ENCODE results near the gene MDP1. TPM values are rescaled to one million over a fixed set of nuclear protein-coding genes. Genes with fewer than 3 reads are reported as not detected.

The MDP1 gene
- total and polyA plus RNA-seq, 2 of the 8 experiments (the other 6 are each of a cell fraction or from before 2014, with no cell fraction given) = 17.7 to 32.2 TPM

GRCh38 chr14:24215495-24216344, at the start of gene MDP1 (continued):
- TF ChIP-seq JUND (IDR thresholded peaks at IDR 0.05; ENCODE audit: low read length) (peak; percentile 61), POLR2AphosphoS5 (IDR thresholded peaks at IDR 0.05; ENCODE audit: low read depth, low read length) (peak; percentile 85), CTBP2 (IDR thresholded peaks at IDR 0.05; ENCODE audit: borderline replicate concordance, insufficient read depth, insufficient read length, low read length) (no peak), SP2 (IDR thresholded peaks at IDR 0.05; ENCODE audit: low read length) (peak; percentile 75), CEBPB (IDR thresholded peaks at IDR 0.05; ENCODE audit: low read depth, low read length) (peak; percentile 97), MAFK (IDR thresholded peaks at IDR 0.05; ENCODE audit: low read depth, low read length) (no peak), TBP (IDR thresholded peaks at IDR 0.05; ENCODE audit: low read depth, low read length) (peak; percentile 88), POU5F1 (IDR thresholded peaks at IDR 0.05; ENCODE audit: low read depth, low read length) (no peak), EZH2 (IDR thresholded peaks at IDR 0.05; ENCODE audit: low read depth, low read length, severe bottlenecking) (no peak), SIX5 (IDR thresholded peaks at IDR 0.05; ENCODE audit: low read depth, low read length) (no peak), SIN3A (conservative IDR thresholded peaks at IDR 0.05 in 1 of 2, IDR thresholded peaks at IDR 0.05 in 1 of 2; ENCODE audit: low read depth in 1 of 2, low read length in 2 of 2) (peak; percentile 59 to 83; a peak in 2 of 4 replicates), EGR1 (IDR thresholded peaks at IDR 0.05; ENCODE audit: borderline replicate concordance, low read depth, low read length) (peak; percentile 56; the same call in 1 of the 2 replicates), KDM5A (IDR thresholded peaks at IDR 0.05; ENCODE audit: low read length) (peak; percentile 77), YY1 (IDR thresholded peaks at IDR 0.05; ENCODE audit: low read depth, low read length) (peak; percentile 93), ASH2L (IDR thresholded peaks at IDR 0.05; ENCODE audit: low read length) (peak; percentile 81), TEAD4 (IDR thresholded peaks at IDR 0.05; ENCODE audit: low read depth, low read length) (no peak)

Measured in H1 (cell line).